ENCODE measurements around the gene FHIT. TPM values are rescaled to one million over a fixed set of nuclear protein-coding genes. Genes with fewer than 3 reads are reported as not detected.

Gene FHIT
- total RNA-seq (2014; rRNA removed; shearing (Covaris generic)), result 1.6 and 2.1 TPM in 2 replicates
- 0.18 and 0.21 TPM in 2 replicates for polyA plus RNA-seq (2014; cell fraction: nucleus; rRNA removed)

DNA sequence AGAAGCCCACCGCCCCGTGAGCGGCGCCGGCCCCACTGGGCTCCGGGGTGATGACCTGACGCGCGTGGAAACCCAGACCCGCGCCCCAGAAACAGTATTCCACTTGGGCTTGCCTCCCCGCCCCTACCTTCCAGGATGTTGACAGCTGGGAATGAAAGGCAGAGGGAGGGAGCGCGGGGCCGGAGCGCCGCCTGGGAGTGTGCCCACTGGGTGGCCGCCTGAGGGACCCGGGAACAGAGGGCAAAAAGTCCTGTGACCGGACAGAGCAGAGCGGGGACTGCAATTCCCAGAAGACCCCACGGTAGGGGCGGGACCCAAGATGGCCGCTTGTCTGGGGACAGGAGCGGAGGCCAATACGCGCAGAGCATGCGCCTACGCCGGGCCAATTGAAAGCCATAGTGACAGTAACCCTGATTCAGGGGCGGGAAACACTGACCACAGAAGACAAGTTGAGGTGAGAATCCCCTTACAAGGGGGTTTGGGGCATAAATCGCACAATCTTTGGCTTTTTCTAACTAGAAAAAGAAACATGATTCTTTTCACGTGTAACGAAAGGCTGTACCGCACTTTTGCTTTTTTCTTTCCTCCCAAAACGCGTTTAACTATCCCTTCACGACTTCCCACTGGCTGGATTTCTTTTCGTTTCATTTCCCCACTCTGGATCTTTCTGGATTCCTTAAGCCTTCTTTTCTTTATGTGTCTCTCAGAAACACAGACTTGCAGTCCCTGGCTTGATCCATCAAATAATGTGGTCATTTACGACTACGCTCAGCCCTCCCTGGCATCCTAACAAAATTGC lies at the start of gene FHIT:
Gene FHIT (minus strand): TSS at position 279 of the 799 bp plus-strand sequence.
- peak; percentile 89 for DNase-seq (ENCODE audit: extremely low read depth, low read depth)

GRCh38 chr3:61300786-61301185 lies 49.5 kb upstream of the FHIT start:
- DNase-seq (ENCODE audit: extremely low read depth, low read depth), result no peak

DNA sequence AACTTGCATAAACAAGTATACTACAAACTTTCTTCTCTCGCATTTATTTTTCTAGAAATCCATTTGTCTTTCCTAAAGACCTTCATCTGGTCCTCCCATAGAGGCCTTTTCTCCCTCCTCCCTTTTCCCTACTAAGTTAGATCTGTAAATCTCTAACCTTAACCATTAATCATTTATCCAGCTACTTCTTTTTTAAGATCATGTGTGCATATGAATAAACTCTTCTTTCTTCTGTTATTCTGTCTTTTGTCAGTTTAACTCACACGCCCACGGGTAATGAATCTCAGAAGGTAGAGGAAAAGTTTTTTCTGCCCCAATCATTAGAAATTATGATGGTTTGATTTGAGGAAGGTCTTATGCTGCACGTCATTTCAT lies 48.7 kb upstream of the FHIT start:
- no peak for DNase-seq (ENCODE audit: extremely low read depth, low read depth)

DNA sequence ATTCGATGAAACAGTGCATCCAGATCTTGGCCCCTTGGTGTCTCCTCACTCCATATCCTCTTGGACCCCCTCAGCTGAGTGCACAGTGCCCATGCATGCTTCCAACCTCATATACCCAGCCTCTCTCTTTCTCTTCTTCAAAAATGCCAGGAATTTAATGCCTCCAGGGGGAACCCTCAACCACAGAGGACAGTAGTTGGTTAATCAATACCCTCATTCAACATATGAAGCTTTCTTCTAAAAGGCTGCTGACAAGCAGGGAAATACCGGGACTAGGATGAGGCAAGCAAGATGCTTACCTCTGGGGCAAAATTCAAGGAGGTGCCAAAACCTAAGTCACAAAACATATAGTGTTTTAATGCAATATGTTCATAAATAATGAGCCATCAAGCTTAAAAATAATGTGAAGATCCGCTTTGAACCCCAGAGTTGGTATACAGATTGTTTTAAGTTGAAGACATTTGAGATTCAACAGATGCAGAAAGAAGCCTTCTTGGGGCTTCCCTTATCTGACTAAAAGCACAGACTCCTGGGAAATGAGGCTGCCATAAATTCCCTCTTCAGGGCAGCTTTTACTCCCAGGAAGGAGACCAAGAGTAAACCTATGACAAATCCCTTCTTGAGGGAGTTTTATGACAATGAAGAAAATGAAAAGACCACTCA lies 48.2 kb upstream of the FHIT start:
- no peak for DNase-seq (ENCODE audit: extremely low read depth, low read depth)

- no peak for DNase-seq (ENCODE audit: extremely low read depth, low read depth)
These were observed 46.6 kb upstream of the FHIT start for GRCh38 chr3:61297821-61298220.

DNA sequence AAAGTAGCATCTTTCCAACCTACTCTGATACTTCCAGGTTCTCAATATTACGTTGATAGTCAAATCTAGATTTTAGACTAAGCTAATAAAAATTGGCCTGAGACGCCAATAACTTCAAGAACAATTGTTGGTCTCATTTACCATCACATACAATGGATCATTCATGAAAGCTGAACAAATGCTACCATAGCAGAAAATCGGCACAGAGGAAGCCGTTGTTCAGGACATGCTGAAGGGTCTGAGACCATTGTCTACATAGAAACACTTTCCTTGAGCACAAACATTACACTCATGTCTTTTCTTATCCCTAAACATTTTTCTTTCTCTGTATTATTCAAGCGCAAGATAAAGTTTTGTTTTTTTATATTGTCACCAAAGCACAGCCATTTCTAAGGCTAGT lies 37.2 kb upstream of the FHIT start:
- no peak for DNase-seq (ENCODE audit: extremely low read depth, low read depth)

GRCh38 chr3:61283876-61284275 lies 32.6 kb upstream of the FHIT start:
- DNase-seq (ENCODE audit: extremely low read depth, low read depth), result no peak

GRCh38 chr3:61278713-61279112 lies 27.5 kb upstream of the FHIT start:
- DNase-seq (ENCODE audit: extremely low read depth, low read depth), result no peak

- DNase-seq (ENCODE audit: extremely low read depth, low read depth), result no peak
These were observed 26.2 kb upstream of the FHIT start for GRCh38 chr3:61277411-61277810.

DNA sequence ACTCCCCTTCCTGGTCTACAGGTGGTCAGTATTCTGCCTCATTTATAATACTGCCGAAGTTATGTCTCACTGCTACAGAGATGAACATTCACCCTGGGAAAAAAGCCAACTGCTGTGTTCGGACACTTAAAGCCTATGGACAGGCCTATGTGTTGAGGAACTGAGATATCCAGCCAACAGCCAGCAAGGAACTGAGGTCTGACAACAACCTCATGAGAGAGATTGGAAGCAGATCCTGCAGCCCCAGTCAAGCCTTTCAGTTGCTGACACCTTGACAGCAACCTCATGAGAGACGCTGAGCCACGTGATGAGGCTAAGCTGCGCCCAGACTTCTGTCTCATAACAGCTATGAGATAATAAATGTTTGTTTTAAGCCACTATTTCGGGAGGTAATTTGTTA lies 18.2 kb upstream of the FHIT start:
- DNase-seq (ENCODE audit: extremely low read depth, low read depth), result no peak

GRCh38 chr3:61268644-61269043 lies 17.4 kb upstream of the FHIT start:
- DNase-seq (ENCODE audit: extremely low read depth, low read depth), result no peak

- no peak for DNase-seq (ENCODE audit: extremely low read depth, low read depth)
These were observed 13.0 kb upstream of the FHIT start for GRCh38 chr3:61264281-61264680.

- no peak for DNase-seq (ENCODE audit: extremely low read depth, low read depth)
These were observed 5.9 kb upstream of the FHIT start for GRCh38 chr3:61257148-61257547.

GRCh38 chr3:61253756-61254155 lies 2.5 kb upstream of the FHIT start:
- DNase-seq (ENCODE audit: extremely low read depth, low read depth), result no peak

DNA sequence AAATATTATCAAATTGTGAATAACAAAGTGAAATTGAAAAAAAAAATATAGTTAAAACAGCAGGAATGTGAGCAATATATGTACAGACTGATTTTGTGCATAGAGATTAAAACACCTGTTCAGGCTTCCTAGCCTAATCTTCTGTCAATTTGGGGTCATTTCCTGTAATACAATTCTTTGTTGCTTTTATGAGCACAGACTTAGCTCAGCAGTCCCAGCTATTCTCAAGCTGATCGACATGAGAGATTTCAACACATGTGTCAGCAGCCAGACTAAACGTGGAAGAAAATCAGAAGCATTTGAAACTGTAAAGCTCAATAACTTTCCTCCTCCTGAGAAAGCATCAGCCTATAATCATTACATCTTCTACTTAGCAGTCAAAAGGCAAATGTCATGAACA lies 1.6 kb upstream of the FHIT start:
- no peak for DNase-seq (ENCODE audit: extremely low read depth, low read depth)

GRCh38 chr3:61250784-61251173 lies 473 bp downstream of the FHIT start:
- no peak for DNase-seq (ENCODE audit: extremely low read depth, low read depth)

- no peak for DNase-seq (ENCODE audit: extremely low read depth, low read depth)
These were observed 2.8 kb downstream of the FHIT start for GRCh38 chr3:61248496-61248895.

GRCh38 chr3:61247191-61247590 lies 4.1 kb downstream of the FHIT start:
- no peak for DNase-seq (ENCODE audit: extremely low read depth, low read depth)

GRCh38 chr3:61239871-61240270 lies 11.4 kb downstream of the FHIT start:
- no peak for DNase-seq (ENCODE audit: extremely low read depth, low read depth)

DNA sequence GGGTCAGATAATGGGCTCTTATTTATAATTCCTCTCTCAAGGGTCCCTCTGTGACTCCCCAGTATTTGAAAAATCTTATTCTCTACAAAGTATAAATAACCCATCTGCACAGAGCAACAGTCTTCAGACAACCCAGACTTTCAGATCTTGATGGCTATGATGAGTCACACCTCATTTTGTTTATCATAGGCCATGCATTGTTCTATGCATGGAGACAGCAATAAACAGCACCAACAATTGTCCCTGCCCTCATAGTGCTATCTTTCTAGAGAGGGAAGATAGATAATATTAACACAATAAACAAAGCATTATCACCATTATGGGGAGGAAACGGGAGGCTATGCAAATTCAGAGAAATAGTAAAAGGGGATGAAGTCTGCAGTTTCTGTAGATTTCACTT lies 13.4 kb downstream of the FHIT start:
- DNase-seq (ENCODE audit: extremely low read depth, low read depth), result no peak

DNA sequence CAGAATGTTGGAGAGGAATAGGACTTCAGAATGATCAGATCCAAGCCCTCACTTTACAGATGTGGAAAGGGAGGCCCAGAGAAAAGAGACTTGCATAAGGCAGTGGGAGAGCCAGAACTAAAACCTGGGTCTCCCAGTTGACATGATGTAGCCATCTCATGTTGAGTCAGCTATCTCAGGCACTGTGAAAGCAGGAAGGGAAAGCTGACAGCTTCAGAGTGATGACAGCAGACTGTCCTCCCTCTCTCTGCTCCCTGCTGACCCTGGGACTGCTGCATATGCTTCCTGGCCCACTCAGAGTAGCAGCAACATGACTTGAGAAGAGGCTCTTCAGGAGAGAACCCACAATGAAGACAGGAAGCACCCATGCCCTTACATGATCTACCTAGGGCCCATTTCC lies 14.7 kb downstream of the FHIT start:
- DNase-seq (ENCODE audit: extremely low read depth, low read depth), result no peak

GRCh38 chr3:61233746-61234145 lies 17.5 kb downstream of the FHIT start:
- DNase-seq (ENCODE audit: extremely low read depth, low read depth), result no peak

Measured in NCI-H460 (cell line).